ENCODE data around the gene EFNA5.

The EFNA5 gene

GRCh38 chr5:107672211-107673038 is 1.7 kb upstream of the EFNA5 start:
- DNase-seq: peak; percentile 31

- no peak for DNase-seq
Measured at GRCh38 chr5:107671742-107672210, 1.0 kb upstream of the EFNA5 start.

- no peak for DNase-seq
Measured at GRCh38 chr5:107670087-107670931, 428 bp downstream of the EFNA5 start.

GRCh38 chr5:107669096-107670031 is 1.4 kb downstream of the EFNA5 start:
- DNase-seq: no peak

DNA sequence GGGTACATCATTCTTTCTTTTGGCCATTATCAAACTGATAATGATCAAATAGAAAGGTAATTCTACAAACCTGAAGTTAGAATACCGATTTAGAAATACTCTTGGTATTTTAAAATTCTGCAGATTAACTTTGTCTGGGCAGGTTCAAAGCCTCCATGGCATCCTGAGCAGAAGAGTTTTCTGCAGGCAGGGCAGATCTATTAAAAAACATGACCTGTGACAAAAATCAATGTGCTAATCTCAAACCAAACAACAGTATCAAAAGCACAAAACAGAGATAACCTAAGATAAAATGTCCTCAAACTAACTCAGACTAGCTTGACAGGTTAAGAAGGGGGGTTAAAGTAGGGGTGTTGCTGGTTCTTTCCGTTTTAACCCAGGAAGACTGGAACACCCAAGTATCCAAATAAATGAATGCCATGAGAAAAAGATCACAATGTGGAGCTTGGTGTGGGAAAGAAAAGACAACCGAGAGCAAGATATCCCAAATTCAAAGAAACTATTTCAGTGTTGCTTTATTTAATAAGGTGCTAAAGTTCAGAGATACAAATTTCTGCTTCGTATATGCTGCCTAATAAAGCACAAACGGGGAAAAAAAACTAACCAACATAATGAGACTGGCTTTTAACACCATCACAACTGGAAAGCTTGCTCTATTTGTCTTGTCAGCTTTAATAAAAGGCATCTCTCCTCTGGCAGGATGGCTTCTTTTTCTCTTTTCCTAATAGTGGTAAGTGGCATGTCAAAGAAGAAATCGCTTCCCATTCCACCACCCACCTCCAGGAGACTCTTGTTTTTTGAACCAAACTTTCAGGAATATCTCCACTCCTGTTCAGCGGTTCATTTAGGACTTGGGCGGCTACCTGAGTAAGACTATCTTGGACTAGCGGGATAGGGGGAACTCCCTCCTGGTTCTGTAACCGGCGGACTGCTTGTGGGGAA is 2.3 kb downstream of the EFNA5 start:
- DNase-seq: no peak

GRCh38 chr5:107666051-107666655 is 4.6 kb downstream of the EFNA5 start:
- no peak for DNase-seq

- DNase-seq: no peak
Measured at GRCh38 chr5:107665036-107665570, 5.6 kb downstream of the EFNA5 start.

GRCh38 chr5:107663697-107664096 is 7.0 kb downstream of the EFNA5 start:
- no peak for DNase-seq

- no peak for DNase-seq
Measured at GRCh38 chr5:107661650-107662044, 9.1 kb downstream of the EFNA5 start.

DNA sequence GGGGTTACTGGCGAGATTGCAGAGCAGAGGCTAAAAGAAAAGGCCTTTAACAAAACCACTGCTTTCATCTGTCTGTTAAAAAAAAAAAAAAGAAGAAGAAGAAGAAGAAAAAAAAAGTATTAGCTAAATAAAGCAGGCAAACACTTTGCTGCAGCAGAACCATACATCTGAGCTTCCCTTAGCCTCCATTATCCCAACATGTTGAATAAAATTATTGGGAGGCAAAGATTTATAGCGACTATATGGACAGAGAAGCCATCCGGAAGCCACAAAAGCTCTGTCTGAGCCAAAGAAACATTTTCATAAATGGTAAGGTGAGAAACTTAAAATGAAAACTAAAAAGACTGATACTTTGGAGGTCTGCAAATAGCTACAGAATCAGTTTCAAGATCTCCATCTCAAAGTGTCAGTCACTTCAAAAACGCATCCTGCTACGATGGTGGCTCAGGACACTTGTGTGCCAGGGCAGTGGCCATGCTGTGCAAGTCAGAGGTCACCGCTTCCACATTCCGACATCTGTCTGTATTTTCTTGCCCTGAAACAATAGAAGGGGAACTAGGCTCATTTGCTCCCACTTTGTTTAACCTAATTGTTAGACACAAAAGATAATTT is 9.6 kb downstream of the EFNA5 start:
- DNase-seq: no peak

DNA sequence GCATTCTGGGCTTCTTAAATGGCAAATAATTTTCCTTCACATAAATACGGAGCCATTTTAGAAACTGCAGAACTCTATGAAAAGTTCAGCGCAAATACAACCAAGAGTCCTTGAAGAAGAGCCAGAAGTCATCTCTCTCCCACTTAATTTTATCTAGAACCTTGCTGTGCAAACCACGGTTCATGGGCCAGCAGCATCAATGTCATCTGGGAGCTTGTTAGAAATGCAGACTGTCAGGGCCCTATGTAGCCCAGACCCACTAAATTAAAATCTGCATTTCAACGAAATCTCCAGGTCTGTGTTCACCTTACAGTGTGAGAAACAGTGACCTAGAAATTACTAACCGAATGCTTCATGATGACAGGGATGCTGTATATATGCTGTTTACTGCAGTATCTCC is 12.2 kb downstream of the EFNA5 start:
- DNase-seq: no peak

DNA sequence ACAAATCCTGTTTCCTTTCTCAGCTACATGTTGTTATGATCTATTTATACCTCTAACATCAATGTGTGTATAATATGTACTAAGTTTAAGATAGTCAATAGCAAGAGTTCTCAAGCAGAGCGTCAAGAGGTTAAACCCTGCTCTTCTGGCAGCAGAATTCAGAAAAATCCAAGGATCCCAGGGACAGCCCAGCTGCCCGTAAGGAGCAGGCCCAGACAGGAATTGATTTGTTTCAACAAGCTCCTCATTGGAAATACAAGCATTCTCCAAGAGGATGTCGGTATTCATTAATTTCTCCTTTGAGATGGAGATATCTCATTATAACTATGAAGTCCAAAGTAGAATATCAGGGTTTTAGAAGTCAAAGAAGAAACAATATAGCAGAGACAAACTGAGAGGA is 14.9 kb downstream of the EFNA5 start:
- DNase-seq: no peak

DNA sequence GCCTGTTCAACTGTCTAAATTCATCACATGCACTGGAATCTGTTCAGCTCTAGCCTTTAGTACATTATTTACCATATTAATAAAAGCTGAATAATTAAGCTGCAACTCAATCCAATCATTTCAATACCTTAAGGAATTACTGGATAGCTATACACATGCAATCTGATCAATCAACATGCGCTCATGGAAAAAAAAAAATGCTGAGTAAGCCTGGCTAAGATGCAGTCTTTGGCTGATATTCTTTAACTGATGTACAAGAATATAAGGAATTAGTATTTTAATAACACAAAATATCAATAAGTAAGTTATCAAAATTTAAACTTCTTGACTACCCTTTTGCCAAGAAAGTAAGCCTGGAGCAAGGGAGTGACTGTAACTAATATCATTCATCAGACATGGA is 15.9 kb downstream of the EFNA5 start:
- DNase-seq: no peak

DNA sequence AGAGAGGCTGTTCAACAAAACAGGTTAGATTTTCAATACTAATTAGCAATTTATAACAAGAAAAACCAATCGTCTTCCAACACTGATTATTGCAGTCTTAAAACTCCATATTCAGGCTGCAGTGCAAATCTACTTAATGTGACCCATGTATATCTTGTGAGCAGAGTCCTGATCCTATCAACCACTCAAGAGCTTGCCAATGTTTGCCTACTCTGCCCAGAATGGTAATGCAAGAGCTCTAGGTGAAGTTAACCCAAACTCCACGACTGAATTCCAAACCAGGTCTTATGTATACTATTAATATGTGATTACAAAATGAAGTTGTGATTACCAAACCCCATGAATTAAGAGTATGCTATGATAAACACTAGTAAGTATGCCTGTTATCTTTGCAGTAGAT is 17.1 kb downstream of the EFNA5 start:
- DNase-seq: no peak

DNA sequence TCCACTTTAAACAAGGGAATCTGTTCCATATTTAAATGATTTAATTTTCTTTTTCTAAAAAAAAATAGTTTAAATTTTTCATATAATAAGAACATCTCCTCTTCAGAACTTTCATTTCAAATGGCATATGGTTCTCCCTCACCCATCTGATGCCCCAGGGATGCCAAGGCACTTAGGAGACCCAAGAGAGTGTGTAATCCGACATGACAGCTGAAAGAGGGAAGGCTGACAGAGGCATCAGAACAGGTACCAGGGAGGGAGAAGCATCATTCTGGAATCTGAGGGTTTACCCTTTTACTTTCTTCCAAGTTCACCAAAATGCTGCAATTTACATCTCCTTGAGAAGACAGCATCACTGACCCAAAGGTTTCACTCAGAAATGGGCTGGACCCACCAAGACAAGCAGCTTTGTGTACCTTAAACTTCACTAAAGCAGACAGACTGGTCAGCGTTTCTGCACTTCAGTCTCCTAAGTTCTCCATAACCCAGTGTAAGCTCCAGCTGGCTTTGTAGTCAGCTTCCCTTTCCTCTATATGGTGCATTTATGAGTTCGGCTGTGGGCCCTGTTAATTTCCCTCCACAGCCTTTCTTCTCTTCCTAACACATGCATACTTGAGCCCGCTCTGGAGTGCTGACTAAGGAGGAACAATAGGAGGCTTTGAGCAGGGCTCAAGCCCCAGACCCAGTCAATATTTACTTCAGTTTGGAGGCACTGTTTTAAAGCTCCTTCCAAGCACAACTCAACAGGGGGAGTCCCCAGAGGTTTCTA is 17.7 kb downstream of the EFNA5 start:
- no peak for DNase-seq

- no peak for DNase-seq
Measured at GRCh38 chr5:107652408-107652807, 18.3 kb downstream of the EFNA5 start.

- no peak for DNase-seq
Measured at GRCh38 chr5:107651325-107651724, 19.4 kb downstream of the EFNA5 start.

DNA sequence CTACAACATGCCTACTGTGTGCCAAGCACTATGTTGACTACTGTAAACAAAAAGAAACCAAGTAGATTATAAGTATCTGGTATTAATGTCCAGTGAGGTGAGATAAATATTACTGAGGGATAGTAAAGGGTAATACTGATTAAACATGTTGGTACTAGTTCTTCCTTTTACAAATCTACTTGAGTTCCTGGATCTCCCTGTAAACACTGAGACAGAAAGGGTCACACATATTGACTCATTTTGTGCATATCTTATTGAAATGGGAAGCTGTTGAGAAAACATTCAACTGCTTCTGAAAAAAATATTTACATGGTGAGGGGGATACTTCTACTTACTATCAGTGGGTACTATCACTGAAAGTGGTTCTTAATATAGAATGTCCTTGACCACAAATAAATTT is 24.3 kb downstream of the EFNA5 start:
- DNase-seq: no peak

DNA sequence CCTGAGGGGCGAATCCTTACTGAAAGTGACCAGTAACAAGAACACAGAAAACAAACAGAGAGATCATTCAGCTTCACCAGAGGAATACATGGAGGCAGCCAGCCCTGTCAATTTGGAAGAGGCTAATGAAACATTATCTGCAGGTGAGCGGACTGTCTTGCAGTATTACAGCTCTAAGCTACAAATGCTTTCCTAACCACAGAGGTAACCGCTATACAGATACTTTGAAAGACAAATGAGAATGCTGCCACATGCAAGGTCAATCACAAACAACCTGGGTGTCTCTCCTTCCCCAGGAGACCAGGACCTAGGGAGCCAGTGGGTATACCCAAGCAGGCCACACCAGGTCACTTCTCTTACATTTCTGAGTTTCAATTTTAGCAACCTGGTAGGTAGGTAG is 30.2 kb downstream of the EFNA5 start:
- DNase-seq: no peak

- no peak for DNase-seq
Measured at GRCh38 chr5:107639990-107640389, 30.7 kb downstream of the EFNA5 start.

Measured in activated CD4-positive, CD25-positive, alpha-beta regulatory T cell treated with anti-CD3 and anti-CD28 coated beads, Interleukin-2, amount 50 U/mL, for 72 hours (primary cell).